Transverse colon (tissue), 4 donors: Measurements from ENCODE around the gene PDE3B.

ENCODE experiments used
- POLR2A ChIP-seq: fragments of 450-650 bp; IDR thresholded peaks from one replicate; pipeline ENCODE4 v1.6.1; 2016; ENCODE audit warnings: antibody characterized with exemption, mild to moderate bottlenecking, moderate library complexity
- POLR2AphosphoS5 ChIP-seq, 3 donors: sonication (generic); formaldehyde crosslinking; IDR thresholded peaks; one replicate each; pipeline ENCODE4 v1.6.1; 2016; ENCODE audit warnings: antibody characterized with exemption in 3 of 3
- TF ChIP-seq, protein P1 (sequence below), 5 experiments: fragments of 200-600 bp in 3 of 5; fragments of 450-650 bp in 2 of 5; sonication (generic) in 3 of 5; IDR thresholded peaks; 1 replicate in 2 of 5; 2 replicates in 3 of 5; pipeline ENCODE4 v1.5.1; 2016 to 2017; ENCODE audit warnings: antibody characterized with exemption in 5 of 5, inconsistent platforms in 3 of 5, mild to moderate bottlenecking in 2 of 5, moderate library complexity in 1 of 5

DNA sequence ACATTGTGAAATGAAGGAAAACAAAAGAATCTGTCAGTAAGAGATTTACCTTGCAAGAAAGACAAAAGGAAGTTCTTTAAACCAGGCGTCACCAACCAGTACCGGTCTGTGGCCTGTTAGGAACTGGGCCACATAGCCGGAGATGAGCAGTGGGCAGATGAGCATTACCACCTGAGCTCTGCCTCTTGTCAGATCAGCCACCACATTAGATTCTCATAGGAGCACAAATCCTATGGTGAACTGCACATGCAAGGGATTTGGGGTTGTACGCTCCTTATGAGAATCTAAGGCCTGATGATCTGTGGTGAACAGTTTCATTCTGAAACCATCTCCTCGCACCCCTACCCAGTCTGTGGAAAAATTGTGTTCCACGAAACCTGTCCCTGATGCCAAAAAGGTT, 140.2 kb downstream of the PDE3B start:
- TF ChIP-seq, protein P1, sequence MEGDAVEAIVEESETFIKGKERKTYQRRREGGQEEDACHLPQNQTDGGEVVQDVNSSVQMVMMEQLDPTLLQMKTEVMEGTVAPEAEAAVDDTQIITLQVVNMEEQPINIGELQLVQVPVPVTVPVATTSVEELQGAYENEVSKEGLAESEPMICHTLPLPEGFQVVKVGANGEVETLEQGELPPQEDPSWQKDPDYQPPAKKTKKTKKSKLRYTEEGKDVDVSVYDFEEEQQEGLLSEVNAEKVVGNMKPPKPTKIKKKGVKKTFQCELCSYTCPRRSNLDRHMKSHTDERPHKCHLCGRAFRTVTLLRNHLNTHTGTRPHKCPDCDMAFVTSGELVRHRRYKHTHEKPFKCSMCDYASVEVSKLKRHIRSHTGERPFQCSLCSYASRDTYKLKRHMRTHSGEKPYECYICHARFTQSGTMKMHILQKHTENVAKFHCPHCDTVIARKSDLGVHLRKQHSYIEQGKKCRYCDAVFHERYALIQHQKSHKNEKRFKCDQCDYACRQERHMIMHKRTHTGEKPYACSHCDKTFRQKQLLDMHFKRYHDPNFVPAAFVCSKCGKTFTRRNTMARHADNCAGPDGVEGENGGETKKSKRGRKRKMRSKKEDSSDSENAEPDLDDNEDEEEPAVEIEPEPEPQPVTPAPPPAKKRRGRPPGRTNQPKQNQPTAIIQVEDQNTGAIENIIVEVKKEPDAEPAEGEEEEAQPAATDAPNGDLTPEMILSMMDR (IDR thresholded peaks at IDR 0.05), result no peak
- TF ChIP-seq POLR2A (no peak), POLR2AphosphoS5 (IDR thresholded peaks at IDR 0.05) (no peak)
